K562 (cell line): Measurements from ENCODE around the gene DPEP3. TPM values are rescaled to one million over a fixed set of nuclear protein-coding genes. Genes with fewer than 3 reads are reported as not detected.

Experiments
- ATAC-seq: fragments of 200-7000 bp; cut with Tn5 transposase; 3 replicates; pipeline ENCODE4 v1.9.1; 2020; ENCODE audit warnings: moderate library complexity
- BruUV-seq: library from RNA; stranded (reverse); fragments of 400-500 nt; replicated peaks from 2 replicates; lab custom pipeline; 2021; lab: Mats Ljungman, UMichigan
- CTCF ChIA-PET: fragments of 300-600 bp; formaldehyde crosslinking; extraction: SDS; loops from one replicate; lab custom pipeline; 2021; ENCODE audit warnings: low intra/inter-chr PET ratio; lab: Yijun Ruan, JAX
- POLR2A ChIA-PET: fragments of 300-600, 350-650 bp; sonication (Branson Sonifier 250); formaldehyde crosslinking; extraction: SDS; loops from one replicate; lab custom pipeline; 2021; ENCODE audit warnings: antibody characterized with exemption, inconsistent platforms; lab: Yijun Ruan, JAX
- DNase-seq, 4 experiments: peaks; one replicate each; pipeline versions ENCODE4 v3.0.0 to v3.0.0-alpha.2; 2011 to 2018; ENCODE audit warnings: low spot score in 3 of 4, mixed read lengths in 3 of 4; ENCODE audit errors: extremely low read depth in 1 of 4
- FAIRE-seq: peaks from 2 replicates; lab custom pipeline; 2011; peaks lifted over from hg19 to GRCh38; lab: Jason Lieb, UNC
- H2AFZ ChIP-seq: 2 replicates; pipeline ENCODE4 v1.6.0; 2011; ENCODE audit warnings: low read depth, low read length, control low read depth, inconsistent platforms
- H3K27ac ChIP-seq: fragments of 200-600 bp; 3 replicates; pipeline ENCODE4 v1.8.0; 2011; ENCODE audit warnings: low read depth, mild to moderate bottlenecking, control low read depth, inconsistent platforms, low read length, moderate library complexity, mixed read lengths; ENCODE audit errors: extremely low read depth
- H3K27me3 ChIP-seq, 2 experiments: fragments of 300-600 bp in 1 of 2; 2 replicates in 1 of 2; 3 replicates in 1 of 2; pipeline versions ENCODE4 v1.6.0 to v1.8.0; 2011; ENCODE audit warnings: inconsistent platforms in 2 of 2, low read length in 2 of 2, mild to moderate bottlenecking in 1 of 2, mixed read lengths in 1 of 2, moderate library complexity in 1 of 2; ENCODE audit not compliant: control insufficient read depth in 2 of 2, insufficient read depth in 2 of 2
- H3K36me3 ChIP-seq: fragments of 300-600 bp; 3 replicates; pipeline ENCODE4 v1.8.0; 2011; ENCODE audit warnings: mild to moderate bottlenecking, low read length, inconsistent platforms; ENCODE audit not compliant: control insufficient read depth, insufficient read depth
- H3K4me1 ChIP-seq, 2 experiments: fragments of 200-600 bp in 1 of 2; replicated peaks in 1 of 2; 2 replicates in 1 of 2; 3 replicates in 1 of 2; pipeline versions ENCODE4 v1.5.1 to v1.8.0; 2011; ENCODE audit warnings: inconsistent platforms in 2 of 2, low read length in 2 of 2, mild to moderate bottlenecking in 1 of 2, mixed read lengths in 1 of 2, moderate library complexity in 1 of 2; ENCODE audit not compliant: control insufficient read depth in 2 of 2, insufficient read depth in 2 of 2
- H3K4me2 ChIP-seq: 2 replicates; pipeline ENCODE4 v1.6.1; 2011; ENCODE audit warnings: low read length, control low read depth, inconsistent platforms, mixed read lengths; ENCODE audit not compliant: insufficient read depth
- H3K4me3 ChIP-seq: fragments of 200-600 bp; sonication (generic), shearing (Covaris generic); 2 replicates; pipeline ENCODE4 v1.5.1; 2016; ENCODE audit warnings: control low read depth, inconsistent platforms
- H3K79me2 ChIP-seq: fragments of 200-600 bp; 3 replicates; pipeline ENCODE4 v1.8.0; 2011; ENCODE audit warnings: low read length, inconsistent platforms; ENCODE audit not compliant: control insufficient read depth, insufficient read depth
- H3K9ac ChIP-seq, 2 experiments: 2 replicates each; pipeline versions ENCODE4 v1.6.0 to v1.6.1; 2011; ENCODE audit warnings: low read depth in 2 of 2, low read length in 2 of 2, control low read depth in 1 of 2, inconsistent platforms in 1 of 2, mild to moderate bottlenecking in 1 of 2, mixed read lengths in 1 of 2; ENCODE audit not compliant: insufficient read depth in 1 of 2
- H3K9me1 ChIP-seq: one replicate; pipeline ENCODE4 v1.6.0; 2011; ENCODE audit warnings: inconsistent platforms, mild to moderate bottlenecking, low read length, moderate library complexity; ENCODE audit not compliant: control insufficient read depth, insufficient read depth
- H3K9me3 ChIP-seq: replicated peaks from 2 replicates; pipeline ENCODE4 v1.5.1; 2011; ENCODE audit warnings: low read depth, low read length, inconsistent platforms; ENCODE audit not compliant: control insufficient read depth, insufficient read depth
- H4K20me1 ChIP-seq: replicated peaks from 2 replicates; pipeline ENCODE4 v1.6.1; 2011; ENCODE audit warnings: low read length, inconsistent platforms, mixed read lengths; ENCODE audit not compliant: control insufficient read depth, insufficient read depth
- ELF2 ChIP-seq: fragments of 250-450 bp; sonication (Bioruptor Pico); IDR thresholded peaks from 2 replicates; pipeline ENCODE4 v1.5.0; 2021; ENCODE audit warnings: mild to moderate bottlenecking
- HMG20A ChIP-seq: fragments of 450-650 bp; formaldehyde crosslinking; conservative IDR thresholded peaks from 2 replicates; pipeline ENCODE4 v1.4.0; 2020; ENCODE audit warnings: mild to moderate bottlenecking, mixed read lengths
- JUND ChIP-seq, 2 experiments: IDR thresholded peaks; 2 replicates in 1 of 2; 3 replicates in 1 of 2; pipeline ENCODE4 v1.6.1; 2011; ENCODE audit warnings: borderline replicate concordance in 2 of 2, low read depth in 2 of 2, low read length in 2 of 2, improper control_type of control experiment in 1 of 2, missing biosample characterization in 1 of 2, missing genetic modification characterization in 1 of 2, missing genetic modification reagents in 1 of 2
- POLR2B ChIP-seq: fragments of 450-650 bp; IDR thresholded peaks from 2 replicates; pipeline ENCODE4 v1.6.1; 2018; ENCODE audit warnings: low read depth; ENCODE audit not compliant: partially characterized antibody
- POLR2G ChIP-seq: fragments of 200-400 bp; formaldehyde crosslinking; IDR thresholded peaks from 2 replicates; pipeline ENCODE4 v1.6.1; 2017; ENCODE audit warnings: low read depth, mild to moderate bottlenecking, antibody characterized with exemption, low read length, moderate library complexity
- RAD51 ChIP-seq: fragments of 450-650 bp; IDR thresholded peaks from 2 replicates; pipeline ENCODE4 v1.7.1; 2016; ENCODE audit warnings: low read depth, mild to moderate bottlenecking, borderline replicate concordance
- RBFOX2 ChIP-seq: fragments of 200-400 bp; formaldehyde crosslinking; IDR thresholded peaks from 2 replicates; pipeline ENCODE4 v1.6.1; 2017; ENCODE audit warnings: low read depth, mild to moderate bottlenecking, low read length, moderate library complexity
- RBM22 ChIP-seq: fragments of 200-400 bp; formaldehyde crosslinking; IDR thresholded peaks from 2 replicates; pipeline ENCODE4 v1.6.1; 2018; ENCODE audit warnings: low read length, low read depth; ENCODE audit not compliant: poor library complexity, severe bottlenecking
- RFX5 ChIP-seq: IDR thresholded peaks from 2 replicates; pipeline ENCODE4 v1.6.1; 2011; ENCODE audit warnings: low read depth, mild to moderate bottlenecking, improper control_type of control experiment, low read length
- SOX6 ChIP-seq: fragments of 450-650 bp; IDR thresholded peaks from 2 replicates; pipeline ENCODE4 v1.6.1; 2014; ENCODE audit warnings: mild to moderate bottlenecking
- SUPT5H ChIP-seq: fragments of 450-650 bp; IDR thresholded peaks from 2 replicates; pipeline ENCODE4 v1.6.1; 2016
- XRCC3 ChIP-seq: fragments of 450-650 bp; IDR thresholded peaks from 2 replicates; pipeline ENCODE4 v1.6.1; 2017; ENCODE audit warnings: mild to moderate bottlenecking, moderate library complexity
- XRCC5 ChIP-seq: fragments of 200-400 bp; formaldehyde crosslinking; IDR thresholded peaks from 2 replicates; pipeline ENCODE4 v1.6.1; 2017; ENCODE audit warnings: low read depth, mild to moderate bottlenecking, low read length
- ZNF408 ChIP-seq: fragments of 250-450 bp; sonication (Bioruptor Pico); IDR thresholded peaks from 2 replicates; pipeline ENCODE4 v1.4.0; 2020; ENCODE audit warnings: low read depth, mild to moderate bottlenecking, moderate library complexity
- WGBS: fragments of 100-300 bp; shearing (Covaris generic); methylation state at CpG from one replicate; pipeline ENCODE4 v1.1.6; 2016; ENCODE audit warnings: low coverage, mixed read lengths; ENCODE audit not compliant: insufficient coverage; ENCODE audit errors: missing lambda C conversion rate; 5-methylcytosine and 5-hydroxymethylcytosine counted together
- in situ Hi-C: fragments of 300-500 bp; cut with MboI; formaldehyde crosslinking; loops from 4 replicates; pipeline ENCODE4 v1.15.0; 2018; ENCODE audit warnings: inconsistent platforms, mixed read lengths
- intact Hi-C: fragments of 100-400 bp; cut with micrococcal nuclease; formaldehyde crosslinking; loops from 2 replicates; pipeline ENCODE4 v1.14.2; 2022
- polyA plus RNA-seq, 8 experiments: library from polyadenylated mRNA; depleted of rRNA in 4 of 8; stranded (reverse) in 5 of 8; unstranded in 3 of 8; fragments of >200 nt; fragmentation: Nextera tagmentation in 2 of 8; fragmentation: Illumina TruSeq in 1 of 8; extraction: Ambion mirVana in 2 of 8; extraction: Trizol in 1 of 8; gene quantifications; 2 replicates each; pipeline versions ENCODE4 v1.2.1 to v1.2.3, GENCODE V29; 2011 to 2014; ENCODE audit warnings: inconsistent platforms in 1 of 8, missing spikeins in 1 of 8
- total RNA-seq, 7 experiments: library from RNA; depleted of rRNA in 6 of 7; stranded (reverse); fragments of >200 nt in 6 of 7; fragmentation: Illumina TruSeq in 2 of 7; extraction: Trizol in 2 of 7; gene quantifications; 2 replicates each; pipeline versions ENCODE4 v1.2.1 to v1.2.3, GENCODE V29; 2011 to 2021; ENCODE audit warnings: low replicate concordance in 1 of 7
- TF ChIP-seq, protein P1 (sequence below): sonication (generic); formaldehyde crosslinking; IDR thresholded peaks from 2 replicates; pipeline ENCODE4 v1.5.0; 2020; ENCODE audit warnings: missing genetic modification reagents
- TF ChIP-seq, protein P2 (sequence below): fragments of 450-650 bp; IDR thresholded peaks from 2 replicates; pipeline ENCODE4 v1.6.1; 2018; ENCODE audit not compliant: partially characterized antibody

DPEP3 gene
- total and polyA plus RNA-seq, 9 of the 15 experiments (the other 6 are each of a cell fraction or from before 2014, with no cell fraction given) = not detected

- Histone ChIP-seq H3K9ac (peak overlapping the region in 1 of 2 experiments; percentile 68; a peak in 2 of 4 replicates), H3K4me2 (no peak overlapping the region), H3K36me3 (peaks cover 44% of the 10 kb centered on the region; the same call in 2 of the 3 replicates), H3K27me3 (no peaks in the 10 kb centered on the region), H3K4me3 (no peak overlapping the region), H3K4me1 (peaks cover 17 to 76% of the 10 kb centered on the region in 2 experiments), H4K20me1 (peaks cover 12% of the 10 kb centered on the region; the same call in 1 of the 2 replicates), H3K9me3 (no peaks in the 10 kb centered on the region; the same call in 1 of the 2 replicates), H3K27ac (no peak overlapping the region), H2AFZ (no peak overlapping the region), H3K9me1 (no peaks in the 10 kb centered on the region), H3K79me2 (peaks cover 28% of the 10 kb centered on the region)
- FAIRE-seq (no peak), ATAC-seq (no peak), DNase-seq (no peak)
- CTCF ChIA-PET = no interaction called here
- WGBS = 77% methylated on average over 29 of the region's 33 CpGs
- intact Hi-C loops (loop anchor here (5.0 to 10.0 kb wide), 2 partner anchors 103 to 415 kb away; partner anchors contain the start of gene RIPOR1), in situ Hi-C loops (no loop called here)
- POLR2A ChIA-PET = interaction anchor here (0.6 kb wide), 2 partner anchors 24 to 66 kb away, joined by 3 to 4 read pairs; no protein-coding TSS in a partner anchor
- BruUV-seq = no TSS peak
- peak; percentile 43; the same call in 1 of the 2 replicates for TF ChIP-seq RAD51
- TF ChIP-seq RFX5 = no peak
- TF ChIP-seq RBM22 = no peak
- peak; percentile 13 for TF ChIP-seq POLR2B
- TF ChIP-seq XRCC3 = no peak
- no peak for TF ChIP-seq ELF2
- no peak for TF ChIP-seq XRCC5
- TF ChIP-seq POLR2G = peak; percentile 66
- no peak for TF ChIP-seq SOX6
- no peak for TF ChIP-seq ZNF408 (CRISPR knock-in tag)
- 0 out of 2 replicates have a peak, but pooled peaks have one; percentile 27 for TF ChIP-seq SUPT5H
- peak; percentile 33; the same call in 1 of the 2 replicates for TF ChIP-seq RBFOX2
- TF ChIP-seq, protein P1, sequence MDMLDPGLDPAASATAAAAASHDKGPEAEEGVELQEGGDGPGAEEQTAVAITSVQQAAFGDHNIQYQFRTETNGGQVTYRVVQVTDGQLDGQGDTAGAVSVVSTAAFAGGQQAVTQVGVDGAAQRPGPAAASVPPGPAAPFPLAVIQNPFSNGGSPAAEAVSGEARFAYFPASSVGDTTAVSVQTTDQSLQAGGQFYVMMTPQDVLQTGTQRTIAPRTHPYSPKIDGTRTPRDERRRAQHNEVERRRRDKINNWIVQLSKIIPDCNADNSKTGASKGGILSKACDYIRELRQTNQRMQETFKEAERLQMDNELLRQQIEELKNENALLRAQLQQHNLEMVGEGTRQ (CRISPR knock-in tag) = peak; percentile 35
- TF ChIP-seq HMG20A (CRISPR knock-in tag) = no peak
- no peak for TF ChIP-seq JUND (IDR thresholded peaks at IDR 0.05; ENCODE audit: borderline replicate concordance, low read depth, low read length)
- TF ChIP-seq JUND (tag; IDR thresholded peaks at IDR 0.05; ENCODE audit: borderline replicate concordance, low read depth, low read length) = no peak
- TF ChIP-seq, protein P2, sequence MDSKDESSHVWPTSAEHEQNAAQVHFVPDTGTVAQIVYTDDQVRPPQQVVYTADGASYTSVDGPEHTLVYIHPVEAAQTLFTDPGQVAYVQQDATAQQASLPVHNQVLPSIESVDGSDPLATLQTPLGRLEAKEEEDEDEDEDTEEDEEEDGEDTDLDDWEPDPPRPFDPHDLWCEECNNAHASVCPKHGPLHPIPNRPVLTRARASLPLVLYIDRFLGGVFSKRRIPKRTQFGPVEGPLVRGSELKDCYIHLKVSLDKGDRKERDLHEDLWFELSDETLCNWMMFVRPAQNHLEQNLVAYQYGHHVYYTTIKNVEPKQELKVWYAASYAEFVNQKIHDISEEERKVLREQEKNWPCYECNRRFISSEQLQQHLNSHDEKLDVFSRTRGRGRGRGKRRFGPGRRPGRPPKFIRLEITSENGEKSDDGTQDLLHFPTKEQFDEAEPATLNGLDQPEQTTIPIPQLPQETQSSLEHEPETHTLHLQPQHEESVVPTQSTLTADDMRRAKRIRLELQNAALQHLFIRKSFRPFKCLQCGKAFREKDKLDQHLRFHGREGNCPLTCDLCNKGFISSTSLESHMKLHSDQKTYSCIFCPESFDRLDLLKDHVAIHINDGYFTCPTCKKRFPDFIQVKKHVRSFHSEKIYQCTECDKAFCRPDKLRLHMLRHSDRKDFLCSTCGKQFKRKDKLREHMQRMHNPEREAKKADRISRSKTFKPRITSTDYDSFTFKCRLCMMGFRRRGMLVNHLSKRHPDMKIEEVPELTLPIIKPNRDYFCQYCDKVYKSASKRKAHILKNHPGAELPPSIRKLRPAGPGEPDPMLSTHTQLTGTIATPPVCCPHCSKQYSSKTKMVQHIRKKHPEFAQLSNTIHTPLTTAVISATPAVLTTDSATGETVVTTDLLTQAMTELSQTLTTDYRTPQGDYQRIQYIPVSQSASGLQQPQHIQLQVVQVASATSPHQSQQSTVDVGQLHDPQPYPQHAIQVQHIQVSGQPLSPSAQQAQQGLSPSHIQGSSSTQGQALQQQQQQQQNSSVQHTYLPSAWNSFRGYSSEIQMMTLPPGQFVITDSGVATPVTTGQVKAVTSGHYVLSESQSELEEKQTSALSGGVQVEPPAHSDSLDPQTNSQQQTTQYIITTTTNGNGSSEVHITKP = no peak
These were observed 40.5 kb downstream of the DPEP3 start for GRCh38 chr16:67939507-67940445.
